GM23338 (cell line): ENCODE results near the gene DYRK4.

ENCODE experiments used
- EZH2phosphoT487 ChIP-seq: fragments of 200-600 bp; sonication (generic); IDR thresholded peaks from one replicate; pipeline ENCODE4 v1.8.1; 2018; ENCODE audit warnings: antibody characterized with exemption; ENCODE audit not compliant: unreplicated experiment
- POLR2AphosphoS5 ChIP-seq: IDR thresholded peaks from 2 replicates; pipeline ENCODE4 v1.6.1; 2016; ENCODE audit warnings: antibody characterized with exemption, low read depth
- TF ChIP-seq, protein P1 (sequence below), 2 experiments: fragments of 200-600 bp in 1 of 2; sonication (generic) in 1 of 2; conservative IDR thresholded peaks; 2 replicates each; pipeline versions ENCODE4 v1.5.1 to v1.6.1; 2016 to 2017; ENCODE audit warnings: antibody characterized with exemption in 2 of 2, low read depth in 2 of 2, mild to moderate bottlenecking in 2 of 2, moderate library complexity in 1 of 2
- TF ChIP-seq, protein P2 (sequence below): IDR thresholded peaks from one replicate; pipeline ENCODE4 v1.6.1; 2018; ENCODE audit warnings: antibody characterized with exemption; ENCODE audit not compliant: unreplicated experiment

DNA sequence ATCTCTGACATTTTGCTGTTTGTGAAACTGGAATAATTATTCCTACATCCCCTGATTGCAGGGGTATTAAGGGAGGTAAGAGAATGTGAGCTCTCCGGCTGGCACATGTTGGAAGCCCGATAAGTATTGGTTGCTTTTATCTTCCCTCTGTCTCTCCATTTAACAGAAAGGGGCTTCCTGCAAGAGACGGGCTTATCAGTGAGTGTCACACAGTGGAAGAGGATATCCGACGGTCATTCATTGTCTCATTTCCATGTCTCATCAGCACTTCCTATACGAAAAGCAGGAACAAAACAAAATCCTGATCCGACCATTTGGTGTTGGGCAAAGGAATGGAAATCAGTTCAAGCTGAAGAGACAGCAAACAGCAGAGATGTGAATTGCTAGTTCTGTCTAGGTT is 10.7 kb downstream of the DYRK4 start:
- TF ChIP-seq, protein P1, sequence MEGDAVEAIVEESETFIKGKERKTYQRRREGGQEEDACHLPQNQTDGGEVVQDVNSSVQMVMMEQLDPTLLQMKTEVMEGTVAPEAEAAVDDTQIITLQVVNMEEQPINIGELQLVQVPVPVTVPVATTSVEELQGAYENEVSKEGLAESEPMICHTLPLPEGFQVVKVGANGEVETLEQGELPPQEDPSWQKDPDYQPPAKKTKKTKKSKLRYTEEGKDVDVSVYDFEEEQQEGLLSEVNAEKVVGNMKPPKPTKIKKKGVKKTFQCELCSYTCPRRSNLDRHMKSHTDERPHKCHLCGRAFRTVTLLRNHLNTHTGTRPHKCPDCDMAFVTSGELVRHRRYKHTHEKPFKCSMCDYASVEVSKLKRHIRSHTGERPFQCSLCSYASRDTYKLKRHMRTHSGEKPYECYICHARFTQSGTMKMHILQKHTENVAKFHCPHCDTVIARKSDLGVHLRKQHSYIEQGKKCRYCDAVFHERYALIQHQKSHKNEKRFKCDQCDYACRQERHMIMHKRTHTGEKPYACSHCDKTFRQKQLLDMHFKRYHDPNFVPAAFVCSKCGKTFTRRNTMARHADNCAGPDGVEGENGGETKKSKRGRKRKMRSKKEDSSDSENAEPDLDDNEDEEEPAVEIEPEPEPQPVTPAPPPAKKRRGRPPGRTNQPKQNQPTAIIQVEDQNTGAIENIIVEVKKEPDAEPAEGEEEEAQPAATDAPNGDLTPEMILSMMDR (conservative IDR thresholded peaks at IDR 0.05; ENCODE audit: low read depth in 2 of 2), result no peak
- TF ChIP-seq EZH2phosphoT487 (no peak), POLR2AphosphoS5 (no peak)
- TF ChIP-seq, protein P2, sequence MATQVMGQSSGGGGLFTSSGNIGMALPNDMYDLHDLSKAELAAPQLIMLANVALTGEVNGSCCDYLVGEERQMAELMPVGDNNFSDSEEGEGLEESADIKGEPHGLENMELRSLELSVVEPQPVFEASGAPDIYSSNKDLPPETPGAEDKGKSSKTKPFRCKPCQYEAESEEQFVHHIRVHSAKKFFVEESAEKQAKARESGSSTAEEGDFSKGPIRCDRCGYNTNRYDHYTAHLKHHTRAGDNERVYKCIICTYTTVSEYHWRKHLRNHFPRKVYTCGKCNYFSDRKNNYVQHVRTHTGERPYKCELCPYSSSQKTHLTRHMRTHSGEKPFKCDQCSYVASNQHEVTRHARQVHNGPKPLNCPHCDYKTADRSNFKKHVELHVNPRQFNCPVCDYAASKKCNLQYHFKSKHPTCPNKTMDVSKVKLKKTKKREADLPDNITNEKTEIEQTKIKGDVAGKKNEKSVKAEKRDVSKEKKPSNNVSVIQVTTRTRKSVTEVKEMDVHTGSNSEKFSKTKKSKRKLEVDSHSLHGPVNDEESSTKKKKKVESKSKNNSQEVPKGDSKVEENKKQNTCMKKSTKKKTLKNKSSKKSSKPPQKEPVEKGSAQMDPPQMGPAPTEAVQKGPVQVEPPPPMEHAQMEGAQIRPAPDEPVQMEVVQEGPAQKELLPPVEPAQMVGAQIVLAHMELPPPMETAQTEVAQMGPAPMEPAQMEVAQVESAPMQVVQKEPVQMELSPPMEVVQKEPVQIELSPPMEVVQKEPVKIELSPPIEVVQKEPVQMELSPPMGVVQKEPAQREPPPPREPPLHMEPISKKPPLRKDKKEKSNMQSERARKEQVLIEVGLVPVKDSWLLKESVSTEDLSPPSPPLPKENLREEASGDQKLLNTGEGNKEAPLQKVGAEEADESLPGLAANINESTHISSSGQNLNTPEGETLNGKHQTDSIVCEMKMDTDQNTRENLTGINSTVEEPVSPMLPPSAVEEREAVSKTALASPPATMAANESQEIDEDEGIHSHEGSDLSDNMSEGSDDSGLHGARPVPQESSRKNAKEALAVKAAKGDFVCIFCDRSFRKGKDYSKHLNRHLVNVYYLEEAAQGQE, result no peak
